Measurements from ENCODE around the gene LRRC37A2.
A peak's percentile ranks its signal among the peaks of the same experiment; 100 is the strongest.
"Not testable (repeated sequence)": the region's sequence is repeated elsewhere in the genome, so short reads cannot be mapped to it uniquely, and the experiment has no call there.

Gene LRRC37A2

DNA sequence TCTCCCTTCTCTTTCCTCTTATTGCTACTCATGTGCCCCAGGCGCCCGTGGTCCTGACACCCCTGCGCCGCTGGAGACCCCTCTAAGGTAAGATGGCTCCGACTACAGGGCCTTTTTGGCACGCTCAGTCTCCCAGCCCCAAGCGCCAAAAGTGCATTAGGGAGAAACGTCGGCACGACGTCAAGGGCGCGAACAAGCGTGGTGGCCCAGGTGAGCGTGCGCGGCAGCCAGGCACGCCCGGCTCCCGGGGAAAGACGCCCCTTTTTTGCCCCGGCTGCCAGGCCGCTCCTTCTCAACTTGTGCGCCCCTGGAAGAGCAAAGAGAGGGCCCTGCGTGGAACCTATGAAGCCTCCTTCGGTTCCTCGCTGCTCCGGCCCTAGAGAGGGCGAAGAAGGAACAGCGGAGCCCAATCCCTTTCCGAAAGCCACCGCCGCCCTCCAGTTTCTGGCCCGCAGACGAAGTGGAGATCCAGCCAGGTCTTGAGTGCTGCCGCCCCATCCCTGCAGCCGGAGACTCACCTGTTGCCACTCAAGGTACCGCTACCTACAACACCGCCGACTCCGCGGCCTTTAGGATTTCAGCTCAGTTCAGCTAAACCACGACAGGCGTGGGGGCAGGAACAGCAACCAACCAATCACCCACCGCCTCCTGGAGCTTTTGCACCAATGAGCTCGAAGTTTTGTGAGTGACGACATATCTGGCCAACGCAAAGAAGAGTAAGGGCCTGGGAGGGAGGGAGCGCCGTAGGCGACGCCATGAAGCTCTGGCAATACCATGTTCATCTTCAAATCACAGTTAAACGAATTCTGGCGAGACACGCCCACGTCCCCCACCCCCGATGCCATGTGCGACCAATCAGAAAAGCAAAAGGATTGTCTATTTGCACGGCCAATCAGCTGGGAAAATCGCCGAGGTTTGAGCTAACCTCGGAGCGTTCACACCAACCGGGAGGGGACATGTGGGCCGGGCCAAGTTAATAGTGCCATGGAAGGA lies 67.1 kb downstream of the LRRC37A2 start, which contains the start of gene ARL17A:
TSS of gene ARL17A (minus strand) at position 609 of the 993 bp plus-strand sequence. CDS start 3,369 bp downstream, outside the sequence.
- not testable (repeated sequence) for H3K27ac Mint-ChIP-seq; H3K4me1 Mint-ChIP-seq; H3K9me3 Mint-ChIP-seq; H3K27me3 Mint-ChIP-seq (ENCODE audit: low read depth); H3K36me3 Mint-ChIP-seq (ENCODE audit: low read depth)
- H3K4me3 Mint-ChIP-seq: peak within 1 kb of the TSS; percentile 63 to 75 (median 67)

DNA sequence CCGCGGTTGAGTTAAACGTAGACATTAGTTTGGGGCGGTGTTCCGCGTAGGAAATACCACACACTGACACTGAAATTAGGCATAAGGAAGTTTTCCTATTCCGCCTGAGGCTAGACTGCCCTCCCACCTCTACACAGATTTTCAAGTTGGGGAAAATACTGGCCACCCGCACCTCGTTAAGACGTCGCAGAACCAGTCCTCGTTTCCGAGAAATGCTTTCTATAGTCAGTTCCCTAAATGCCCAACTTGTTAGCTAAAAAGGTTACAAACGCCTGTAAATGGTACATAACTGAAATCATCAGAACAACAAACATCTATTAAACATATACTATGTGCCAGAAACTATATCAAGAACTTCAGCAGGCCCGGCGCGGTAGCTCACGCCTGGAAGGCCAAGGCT lies 67.8 kb downstream of the LRRC37A2 start:
- H3K27ac Mint-ChIP-seq; H3K27me3 Mint-ChIP-seq (ENCODE audit: low read depth); H3K4me1 Mint-ChIP-seq: not testable (repeated sequence)

DNA sequence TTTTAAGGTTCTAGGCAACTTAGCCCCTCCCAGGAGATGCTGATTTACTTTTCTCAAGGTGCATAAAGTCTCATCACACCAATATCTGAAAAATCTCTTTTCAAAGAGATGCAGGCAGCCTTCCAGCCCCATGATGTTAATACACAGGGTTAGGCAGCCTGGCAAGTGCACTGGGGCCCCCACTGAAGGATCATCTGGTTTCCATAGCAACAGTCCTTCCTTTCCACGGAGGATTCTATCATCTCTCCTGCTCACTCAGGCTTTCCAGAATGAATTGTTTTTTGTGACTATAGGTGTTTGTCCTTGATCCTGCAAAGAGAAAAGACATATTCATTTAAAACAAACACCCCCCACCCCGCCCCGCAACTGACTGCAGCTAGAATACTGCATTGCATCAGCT lies 73.2 kb downstream of the LRRC37A2 start:
- not testable (repeated sequence) for H3K27me3 Mint-ChIP-seq (ENCODE audit: low read depth); H3K9me3 Mint-ChIP-seq; H3K4me1 Mint-ChIP-seq; H3K36me3 Mint-ChIP-seq (ENCODE audit: low read depth); H3K27ac Mint-ChIP-seq; H3K4me3 Mint-ChIP-seq

More for the DNA sequence above, 67.8 kb downstream of the LRRC37A2 start:
- H3K4me3 Mint-ChIP-seq: peak overlapping the region; percentile 63 to 75 (median 67)
- not testable (repeated sequence) for H3K9me3 Mint-ChIP-seq; H3K36me3 Mint-ChIP-seq (ENCODE audit: low read depth)

DNA sequence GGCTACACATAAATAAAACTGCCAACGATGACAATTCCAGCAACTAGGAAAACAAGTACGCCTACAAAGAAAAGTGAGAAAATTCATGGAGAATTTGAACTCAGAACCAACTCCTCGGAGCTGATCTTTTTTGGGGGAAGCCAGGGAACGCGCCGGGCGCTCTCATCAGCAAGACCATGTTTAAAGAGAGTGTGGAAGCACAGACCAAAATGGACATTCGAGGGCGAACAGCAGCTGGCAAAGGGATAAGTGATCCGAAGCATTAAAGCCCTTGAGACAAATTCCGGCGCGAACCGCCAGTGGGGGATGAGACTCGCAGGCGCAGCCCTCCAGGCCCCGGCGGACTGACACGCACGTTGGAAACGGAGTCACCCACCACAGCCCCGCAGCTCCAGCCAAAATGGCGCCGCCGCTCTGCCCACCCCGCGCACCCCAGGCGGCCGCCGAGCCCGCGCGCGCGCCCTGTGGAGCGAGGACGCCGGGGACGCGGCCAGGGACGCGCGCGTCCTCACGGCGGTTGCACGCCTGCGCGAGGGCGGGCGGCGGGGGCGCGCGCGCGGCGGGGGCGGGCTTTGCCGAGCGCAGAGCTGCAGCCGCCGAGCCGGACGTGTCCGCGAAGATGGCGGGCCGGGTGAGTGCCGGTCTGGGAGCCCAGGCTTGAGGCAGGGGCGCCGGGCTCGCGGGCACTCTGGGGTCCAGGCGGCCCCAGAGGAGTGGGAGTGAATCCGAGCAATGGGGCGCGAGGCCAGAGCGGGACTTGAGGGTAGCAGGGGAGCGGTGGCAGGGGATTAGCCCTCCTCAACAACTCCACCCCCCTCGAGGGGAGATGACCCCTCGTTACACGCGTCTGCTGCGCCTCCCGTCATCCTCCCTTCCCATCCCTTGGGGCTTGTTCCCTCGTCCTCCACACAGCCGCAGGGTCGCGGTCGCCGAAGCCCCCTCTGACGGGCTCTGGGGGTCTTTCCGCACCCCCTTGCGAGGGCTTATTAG lies 78.2 kb downstream of the LRRC37A2 start, which contains the start of gene NSF:
TSS of gene NSF (plus strand) at position 513 of the 990 bp plus-strand sequence. CDS start at position 620, 107 bp downstream.
- H3K36me3 Mint-ChIP-seq (ENCODE audit: low read depth); H3K9me3 Mint-ChIP-seq; H3K27ac Mint-ChIP-seq; H3K4me1 Mint-ChIP-seq; H3K27me3 Mint-ChIP-seq (ENCODE audit: low read depth); H3K4me3 Mint-ChIP-seq: not testable (repeated sequence)

- not testable (repeated sequence) for H3K27me3 Mint-ChIP-seq (ENCODE audit: low read depth); H3K4me3 Mint-ChIP-seq; H3K36me3 Mint-ChIP-seq (ENCODE audit: low read depth); H3K4me1 Mint-ChIP-seq; H3K27ac Mint-ChIP-seq; H3K9me3 Mint-ChIP-seq
These were observed 79.1 kb downstream of the LRRC37A2 start for GRCh38 chr17:46591332-46591731.

DNA sequence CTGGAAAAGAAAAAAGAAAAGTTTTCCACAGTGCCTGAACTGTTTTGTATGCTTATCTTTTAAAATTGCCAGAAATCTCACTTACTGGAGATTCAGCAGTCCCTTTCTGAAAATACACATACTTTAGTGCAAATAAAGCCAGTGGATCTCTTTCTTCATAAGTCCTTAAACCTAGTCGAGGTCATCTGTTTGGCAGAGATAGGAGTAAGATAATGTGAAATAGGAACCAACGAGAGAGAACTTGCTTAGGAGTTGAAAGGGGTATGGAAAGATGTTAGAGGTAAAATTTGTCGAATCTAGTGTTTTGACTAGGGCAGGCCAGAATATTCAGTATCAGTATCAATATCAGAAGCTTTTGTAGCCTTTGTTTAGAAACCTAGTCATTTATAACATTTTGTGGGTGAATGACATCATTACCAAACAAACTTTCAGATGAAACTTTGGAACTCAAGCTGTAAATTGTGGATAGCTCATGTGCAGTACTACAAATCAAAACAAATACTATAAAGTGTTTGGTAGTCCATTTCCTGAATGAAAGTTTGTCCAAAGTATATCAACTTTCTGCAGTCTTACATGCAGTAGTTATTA lies 86.2 kb downstream of the LRRC37A2 start:
- H3K27me3 Mint-ChIP-seq (ENCODE audit: low read depth); H3K4me1 Mint-ChIP-seq; H3K27ac Mint-ChIP-seq; H3K36me3 Mint-ChIP-seq (ENCODE audit: low read depth); H3K9me3 Mint-ChIP-seq; H3K4me3 Mint-ChIP-seq: not testable (repeated sequence)

GRCh38 chr17:46600767-46601166 lies 88.5 kb downstream of the LRRC37A2 start:
- H3K27ac Mint-ChIP-seq; H3K9me3 Mint-ChIP-seq; H3K36me3 Mint-ChIP-seq (ENCODE audit: low read depth); H3K4me3 Mint-ChIP-seq; H3K27me3 Mint-ChIP-seq (ENCODE audit: low read depth); H3K4me1 Mint-ChIP-seq: not testable (repeated sequence)

- H3K27ac Mint-ChIP-seq; H3K36me3 Mint-ChIP-seq (ENCODE audit: low read depth); H3K9me3 Mint-ChIP-seq; H3K4me1 Mint-ChIP-seq; H3K27me3 Mint-ChIP-seq (ENCODE audit: low read depth); H3K4me3 Mint-ChIP-seq: not testable (repeated sequence)
These were observed 90.9 kb downstream of the LRRC37A2 start for GRCh38 chr17:46603125-46603524.
